ENCODE measurements around the gene ONECUT2.

GRCh38 chr18:57428221-57429150, 6.7 kb upstream of the ONECUT2 start:
- TF ChIP-seq CTCF (IDR thresholded peaks at IDR 0.05) (no peak), POLR2A (IDR thresholded peaks at IDR 0.05) (no peak), EP300 (IDR thresholded peaks at IDR 0.05) (no peak)

Data from ovary (tissue), 3 donors.